Effector CD8-positive, alpha-beta T cell (primary cell): ENCODE measurements around the gene WDR4.
"Not testable (repeated sequence)": the region's sequence is repeated elsewhere in the genome, so short reads cannot be mapped to it uniquely, and the experiment has no call there.

Source experiments
- DNase-seq: peaks from one replicate; lab custom pipeline; 2025; lab: John Stamatoyannopoulos, UW
- total RNA-seq, 4 experiments: gene quantifications; one replicate each; lab custom pipeline; 2026; lab: John Stamatoyannopoulos, UW

The WDR4 gene
- total RNA-seq = 14.1 to 23.8 (median 16.3) reads per million in 4 experiments

- DNase-seq = peak; percentile 97
Measured at GRCh38 chr21:42878993-42879787, at the start of gene WDR4. TSS of gene WDR4 (minus strand) at chr21:42879539. CDS start at chr21:42879495, 44 bp downstream.

DNA sequence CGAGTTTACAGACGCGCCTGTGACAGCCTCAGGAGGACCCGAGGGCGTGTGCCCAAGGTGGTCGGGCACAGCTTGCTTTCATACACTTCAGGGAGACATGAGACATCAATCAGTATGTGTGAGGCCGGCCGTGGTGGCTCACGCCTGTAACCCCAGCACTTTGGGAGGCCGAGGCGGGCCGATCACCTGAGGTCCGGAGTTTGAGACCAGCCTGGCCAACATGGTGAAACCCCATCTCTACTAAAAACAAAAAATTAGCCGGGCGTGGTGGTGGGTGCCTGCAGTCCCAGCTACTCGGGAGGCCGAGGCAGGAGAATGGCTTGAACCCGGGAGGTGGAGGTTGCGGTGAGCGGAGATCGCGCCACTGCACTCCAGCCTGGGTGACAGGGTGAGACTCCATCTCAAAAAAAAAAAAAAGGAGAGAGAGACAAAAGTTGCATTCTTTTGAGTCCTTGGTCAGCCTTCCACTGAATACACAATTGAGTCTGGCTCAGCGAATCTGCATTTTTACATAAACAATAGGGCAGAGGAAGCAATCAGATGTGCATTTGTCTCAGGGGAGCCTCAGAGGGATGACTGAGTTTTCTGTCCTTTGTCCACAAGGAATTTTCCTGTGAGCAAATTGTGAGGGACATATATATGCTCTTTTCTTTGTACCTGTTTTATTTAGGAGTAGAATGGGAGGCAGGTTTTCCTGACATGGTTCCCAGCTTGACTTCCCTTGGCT is 48.3 kb upstream of the WDR4 start:
- DNase-seq = not testable (repeated sequence)

GRCh38 chr21:42925114-42925926 is 46.0 kb upstream of the WDR4 start, which contains the start of gene ERVH48-1:
TSS of gene ERVH48-1 (minus strand) at chr21:42925630. CDS start at chr21:42919006, 6,624 bp downstream.
- no peak for DNase-seq

DNA sequence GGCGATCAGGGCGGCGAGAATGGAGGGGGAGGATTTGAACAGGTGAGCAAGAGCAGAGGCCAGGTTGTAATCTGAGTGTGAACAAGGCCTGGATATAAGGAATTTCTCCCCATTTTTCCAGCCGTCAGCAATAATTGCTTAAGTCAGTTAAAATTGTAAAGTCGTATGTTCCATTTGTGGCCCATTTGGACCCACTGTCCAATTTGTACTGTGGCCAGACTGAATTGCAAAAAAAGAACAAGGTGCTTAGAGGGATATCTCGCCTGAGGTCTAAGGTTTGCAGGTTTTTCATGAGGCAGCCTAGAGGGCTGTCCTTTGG is 45.1 kb upstream of the WDR4 start:
- DNase-seq = no peak

DNA sequence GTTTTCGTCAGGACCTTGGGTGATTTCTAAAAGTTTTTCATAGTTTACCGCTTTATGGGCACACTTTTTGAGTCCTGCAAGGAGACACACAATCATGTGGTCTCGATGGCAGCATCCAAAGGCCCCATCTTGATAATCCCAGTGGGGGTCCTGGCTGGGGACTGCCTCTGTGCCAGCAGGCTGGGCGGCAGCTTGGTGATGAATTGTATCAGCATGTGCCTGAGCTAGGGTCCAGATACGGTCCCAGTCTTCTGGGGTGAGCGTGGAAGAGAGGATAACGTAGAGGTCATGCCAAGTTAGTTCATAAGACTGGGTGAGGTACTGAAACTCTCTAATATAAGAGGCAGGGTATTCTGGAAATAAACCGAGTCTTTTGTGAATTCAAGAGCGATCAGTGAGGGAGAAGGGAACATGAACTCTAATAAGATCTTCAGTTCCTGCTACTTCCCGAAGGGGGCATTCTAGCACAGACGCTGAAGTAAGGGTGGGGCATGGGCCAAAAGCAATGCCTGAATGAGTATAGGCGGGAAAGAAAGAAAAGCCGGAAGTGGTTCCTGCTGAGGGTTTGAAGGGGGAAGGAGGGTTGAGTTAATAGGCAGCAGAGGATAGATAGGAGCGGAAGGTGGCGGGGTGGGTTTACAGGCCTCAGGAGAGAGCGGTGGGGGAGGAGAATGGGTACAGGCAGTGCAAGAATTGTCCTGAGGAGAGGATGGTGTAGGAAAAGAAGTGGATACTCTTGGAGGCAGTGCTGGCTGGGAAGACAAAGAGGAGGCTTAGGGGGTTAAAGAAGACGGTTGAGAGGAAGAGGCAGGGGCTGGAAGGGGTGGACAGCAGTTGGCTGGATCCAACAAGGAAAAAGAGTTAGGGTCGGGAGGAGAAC is 44.5 kb upstream of the WDR4 start:
- peak; percentile 42 for DNase-seq

- DNase-seq = no peak
Measured at GRCh38 chr21:42922918-42923317, 43.6 kb upstream of the WDR4 start.

GRCh38 chr21:42921927-42922326 is 42.6 kb upstream of the WDR4 start:
- no peak for DNase-seq

- no peak for DNase-seq
Measured at GRCh38 chr21:42918291-42918690, 39.0 kb upstream of the WDR4 start.

DNA sequence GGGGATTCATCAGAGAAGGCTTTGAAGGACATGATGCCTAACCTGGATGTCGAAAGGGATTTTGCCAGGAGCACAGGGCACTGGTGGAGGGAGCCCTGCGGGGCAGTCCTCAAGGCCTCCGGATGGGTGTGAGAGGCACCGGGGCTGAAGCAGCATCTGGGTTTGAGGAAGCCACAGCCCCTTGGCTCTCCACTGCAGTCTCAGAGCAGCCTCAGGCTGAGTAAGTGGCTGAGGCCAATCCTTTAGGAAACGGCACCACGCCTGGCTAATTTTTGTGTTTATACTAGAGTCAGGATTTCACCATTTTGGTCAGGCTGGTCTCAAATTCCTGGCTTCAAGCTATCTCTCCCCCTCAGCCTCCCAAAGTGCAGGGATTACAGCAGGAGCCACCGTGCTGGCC is 34.1 kb upstream of the WDR4 start:
- DNase-seq = no peak

- not testable (repeated sequence) for DNase-seq
Measured at GRCh38 chr21:42911920-42912319, 32.6 kb upstream of the WDR4 start.

- not testable (repeated sequence) for DNase-seq
Measured at GRCh38 chr21:42908484-42908883, 29.1 kb upstream of the WDR4 start.

GRCh38 chr21:42906233-42906632 is 26.9 kb upstream of the WDR4 start:
- no peak for DNase-seq

DNA sequence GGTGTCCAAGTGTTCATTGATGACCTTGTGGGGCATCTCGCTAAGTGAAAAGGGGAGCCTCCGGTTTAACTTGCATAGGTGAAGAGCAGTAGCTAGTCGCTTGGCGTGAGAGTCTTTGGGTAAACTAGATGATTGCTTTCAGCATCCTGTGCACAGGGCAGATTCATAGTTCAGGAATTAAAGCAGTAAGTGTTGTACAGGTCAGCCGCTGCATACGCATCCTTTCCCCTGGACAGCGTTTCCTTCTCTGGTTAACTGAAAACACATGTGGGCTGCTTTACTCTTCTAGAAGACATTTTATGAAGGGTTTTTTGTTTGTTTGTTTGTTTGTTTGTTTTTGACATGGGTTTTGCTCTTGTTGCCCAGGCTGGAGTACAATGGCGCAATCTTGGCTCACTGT is 25.9 kb upstream of the WDR4 start:
- DNase-seq = no peak

DNA sequence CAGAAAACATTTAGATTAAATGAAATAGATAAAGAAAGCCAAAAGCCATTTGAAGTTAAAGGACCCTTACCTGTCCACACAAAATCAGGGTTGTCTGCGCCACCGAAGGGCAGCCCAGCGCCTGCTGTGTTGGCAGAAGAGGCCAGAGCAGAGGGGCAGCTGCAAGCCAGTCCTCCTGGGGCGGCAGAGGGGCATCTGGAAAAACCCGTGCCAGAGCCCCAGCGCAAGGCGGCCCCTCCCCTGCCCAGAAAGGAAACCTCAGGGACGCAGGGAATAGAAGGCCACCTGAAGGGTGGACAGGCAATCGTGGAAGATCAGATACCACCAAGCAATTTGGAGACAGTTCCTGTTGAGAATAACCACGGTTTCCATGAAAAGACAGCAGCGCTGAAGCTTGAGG is 24.5 kb upstream of the WDR4 start:
- no peak for DNase-seq

- DNase-seq = no peak
Measured at GRCh38 chr21:42900446-42900845, 21.1 kb upstream of the WDR4 start.

DNA sequence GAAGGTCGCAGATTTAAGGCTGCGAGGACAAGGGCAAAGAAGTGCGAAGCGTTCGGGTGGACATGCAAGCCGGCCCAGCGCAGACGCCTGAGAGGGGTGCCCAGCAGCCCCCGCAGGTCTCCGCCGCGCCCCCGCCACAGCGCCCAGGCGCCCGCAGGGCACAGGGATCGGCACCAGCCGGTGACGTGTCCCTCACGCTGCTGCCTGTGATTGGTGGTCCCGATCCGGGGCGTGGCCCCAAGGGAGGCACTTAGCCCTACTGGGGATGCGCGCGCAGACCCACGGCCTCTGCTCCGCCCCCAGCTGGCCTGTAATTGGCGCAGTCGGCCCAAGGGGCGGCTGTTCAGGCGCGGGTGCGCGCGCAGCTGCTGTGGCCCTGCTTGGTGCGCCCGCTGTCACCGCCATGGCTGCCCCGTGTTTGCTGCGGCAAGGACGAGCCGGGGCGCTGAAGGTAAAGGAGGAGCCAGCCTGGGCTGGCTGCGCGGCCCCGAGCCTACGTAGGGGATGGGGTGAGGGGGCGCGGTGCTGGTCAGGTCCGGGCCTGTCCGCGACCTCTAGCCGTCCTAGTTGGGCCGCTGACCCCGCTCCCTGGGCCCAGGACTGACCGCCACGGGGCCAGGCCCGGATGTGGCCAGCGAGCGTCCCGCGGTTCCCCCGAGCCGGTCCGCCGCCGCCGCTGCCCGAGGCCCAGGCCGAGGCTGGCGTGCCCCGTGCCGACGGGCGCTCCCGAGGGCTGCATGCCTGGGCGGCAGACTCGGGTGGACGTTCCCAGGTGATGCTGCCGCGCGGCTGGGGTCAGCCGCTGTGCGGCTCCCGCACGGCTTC is 13.8 kb upstream of the WDR4 start, which contains the start of gene NDUFV3:
Gene NDUFV3, plus strand, starts transcription at position 379 of the 825 bp plus-strand sequence. Its CDS starts 25 bp downstream, at position 404.
- DNase-seq = peak; percentile 100

DNA sequence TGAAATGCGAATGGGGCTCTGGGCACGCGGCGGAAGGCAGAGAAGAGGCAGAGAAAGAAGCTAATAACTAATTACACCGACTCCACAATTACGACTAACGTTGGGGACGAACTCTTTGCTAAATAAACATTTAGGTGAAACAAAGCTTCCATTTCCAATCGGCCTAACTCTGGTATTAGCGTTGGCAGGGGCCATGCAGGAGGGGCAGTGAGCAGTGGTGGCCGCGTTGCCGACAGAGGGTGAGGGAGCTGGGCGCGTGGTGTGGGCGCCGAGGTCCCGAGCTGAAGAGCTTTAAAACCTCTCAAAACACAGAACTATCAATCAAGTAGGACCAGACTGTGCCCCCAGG is 13.2 kb upstream of the WDR4 start:
- DNase-seq = no peak

- DNase-seq = no peak
Measured at GRCh38 chr21:42887326-42887725, 8.0 kb upstream of the WDR4 start.

- DNase-seq = no peak
Measured at GRCh38 chr21:42883921-42884320, 4.6 kb upstream of the WDR4 start.

GRCh38 chr21:42880352-42880751 is 1.0 kb upstream of the WDR4 start:
- no peak for DNase-seq

- no peak for DNase-seq
Measured at GRCh38 chr21:42878678-42878992, 704 bp downstream of the WDR4 start.
